H1 (cell line): ENCODE data around the gene WDR59. TPM values are rescaled to one million over a fixed set of nuclear protein-coding genes. Genes with fewer than 3 reads are reported as not detected.
A peak's percentile ranks its signal among the peaks of the same experiment; 100 is the strongest.

ENCODE experiments used
- CTCF ChIA-PET: fragments of 300-600 bp; sonication (Branson Sonifier 250); formaldehyde crosslinking; loops from one replicate; lab custom pipeline; 2021; ENCODE audit not compliant: partially characterized antibody; lab: Charles Lee
- POLR2A ChIA-PET: fragments of 300-600 bp; sonication (Branson Sonifier 250); formaldehyde crosslinking; loops from one replicate; lab custom pipeline; 2021; ENCODE audit warnings: inconsistent platforms; ENCODE audit not compliant: partially characterized antibody; lab: Charles Lee
- DNase-seq, 2 experiments: peaks; one replicate each; pipeline versions ENCODE4 v3.0.0 to v3.0.0-alpha.2; 2010 to 2022; ENCODE audit warnings: low spot score in 2 of 2, low read depth in 1 of 2, mixed read lengths in 1 of 2
- FAIRE-seq: peaks from 2 replicates; lab custom pipeline; 2011; peaks lifted over from hg19 to GRCh38; lab: Jason Lieb, UNC
- H2AFZ ChIP-seq: 2 replicates; pipeline ENCODE4 v1.8.1; 2012; ENCODE audit warnings: low read length, inconsistent platforms
- H2AK5ac ChIP-seq: 2 replicates; pipeline ENCODE4 v1.6.1; 2013; ENCODE audit warnings: low read depth, low read length
- H2BK120ac ChIP-seq: replicated peaks from 2 replicates; pipeline ENCODE3; 2013; ENCODE audit warnings: low read depth, low read length, inconsistent platforms
- H2BK12ac ChIP-seq: 2 replicates; pipeline ENCODE4 v1.6.1; 2013; ENCODE audit warnings: low read depth, low read length
- H2BK15ac ChIP-seq: 2 replicates; pipeline ENCODE4 v1.6.1; 2013; ENCODE audit warnings: low read length
- H2BK20ac ChIP-seq: 2 replicates; pipeline ENCODE4 v1.6.1; 2013; ENCODE audit warnings: low read length
- H2BK5ac ChIP-seq: 2 replicates; pipeline ENCODE4 v1.6.1; 2013; ENCODE audit warnings: low read depth, low read length
- H3K14ac ChIP-seq: 2 replicates; pipeline ENCODE4 v1.6.1; 2013; ENCODE audit warnings: inconsistent platforms; ENCODE audit not compliant: insufficient read length
- H3K18ac ChIP-seq: 2 replicates; pipeline ENCODE4 v1.6.1; 2013; ENCODE audit warnings: low read length; ENCODE audit errors: extremely low read depth
- H3K23ac ChIP-seq: 2 replicates; pipeline ENCODE4 v1.6.1; 2013; ENCODE audit warnings: inconsistent platforms; ENCODE audit not compliant: insufficient read length
- H3K23me2 ChIP-seq: 2 replicates; pipeline ENCODE4 v1.6.1; 2013; ENCODE audit warnings: low read depth, low read length
- H3K27ac ChIP-seq: 2 replicates; pipeline ENCODE4 v1.6.1; 2011; ENCODE audit warnings: low read depth, low read length, inconsistent platforms
- H3K27me3 ChIP-seq, 4 experiments: replicated peaks in 1 of 4; 1 replicate in 1 of 4; 2 replicates in 3 of 4; pipeline versions ENCODE4 v1.6.1 to v1.8.1; 2011 to 2013; ENCODE audit warnings: low read length in 3 of 4, mild to moderate bottlenecking in 3 of 4, inconsistent platforms in 2 of 4, mixed read lengths in 2 of 4, moderate library complexity in 1 of 4; ENCODE audit not compliant: control insufficient read depth in 3 of 4, insufficient read depth in 3 of 4; ENCODE audit errors: extremely low read depth in 1 of 4
- H3K36me3 ChIP-seq, 4 experiments: 2 replicates each; pipeline versions ENCODE4 v1.6.1 to v1.8.1; 2011 to 2013; ENCODE audit warnings: mild to moderate bottlenecking in 4 of 4, low read length in 3 of 4, moderate library complexity in 2 of 4, control low read depth in 1 of 4, inconsistent platforms in 1 of 4; ENCODE audit not compliant: insufficient read depth in 4 of 4, control insufficient read depth in 2 of 4
- H3K4ac ChIP-seq: replicated peaks from 2 replicates; pipeline ENCODE3; 2013; ENCODE audit warnings: low read length, low read depth, mixed read lengths, inconsistent platforms; ENCODE audit not compliant: insufficient read length
- H3K4me1 ChIP-seq, 4 experiments: replicated peaks in 1 of 4; 1 replicate in 1 of 4; 2 replicates in 3 of 4; pipeline versions ENCODE4 v1.6.1 to v1.8.1; 2011 to 2013; ENCODE audit warnings: low read length in 3 of 4, inconsistent platforms in 2 of 4, mixed read lengths in 1 of 4; ENCODE audit not compliant: insufficient read depth in 4 of 4, control insufficient read depth in 3 of 4
- H3K4me2 ChIP-seq, 2 experiments: 2 replicates each; pipeline versions ENCODE4 v1.6.1 to v1.8.1; 2011 to 2013; ENCODE audit warnings: low read depth in 2 of 2, low read length in 2 of 2, control low read depth in 1 of 2, inconsistent platforms in 1 of 2, mild to moderate bottlenecking in 1 of 2; ENCODE audit not compliant: insufficient read depth in 1 of 2
- H3K4me3 ChIP-seq, 4 experiments: fragments of 200-600, 300-600 bp in 1 of 4; sonication (generic), shearing (Covaris generic), sonication (Bioruptor Twin) in 1 of 4; 2 replicates each; pipeline versions ENCODE4 v1.5.1 to v1.8.1; 2011 to 2016; ENCODE audit warnings: low read length in 4 of 4, low read depth in 3 of 4, control low read depth in 2 of 4, inconsistent platforms in 2 of 4, mild to moderate bottlenecking in 2 of 4, mixed read lengths in 1 of 4, moderate library complexity in 1 of 4; ENCODE audit not compliant: insufficient read depth in 2 of 4; ENCODE audit errors: extremely low read depth in 1 of 4
- H3K56ac ChIP-seq: replicated peaks from 2 replicates; pipeline ENCODE3; 2013; ENCODE audit warnings: low read depth, mild to moderate bottlenecking, mixed read lengths, low read length, inconsistent platforms; ENCODE audit not compliant: insufficient read length
- H3K79me1 ChIP-seq: 2 replicates; pipeline ENCODE4 v1.6.1; 2013; ENCODE audit warnings: low read depth, low read length, control low read depth
- H3K79me2 ChIP-seq, 2 experiments: 2 replicates each; pipeline versions ENCODE4 v1.6.1 to v1.8.1; 2012 to 2013; ENCODE audit warnings: low read length in 2 of 2, mild to moderate bottlenecking in 2 of 2, inconsistent platforms in 1 of 2; ENCODE audit not compliant: insufficient read depth in 2 of 2, control insufficient read depth in 1 of 2
- H3K9ac ChIP-seq, 4 experiments: replicated peaks in 1 of 4; 1 replicate in 1 of 4; 2 replicates in 3 of 4; pipeline versions ENCODE4 v1.6.1 to v1.8.1; 2011 to 2013; ENCODE audit warnings: low read depth in 3 of 4, low read length in 3 of 4, control low read depth in 2 of 4, mild to moderate bottlenecking in 2 of 4, moderate library complexity in 2 of 4, inconsistent platforms in 1 of 4; ENCODE audit errors: extremely low read depth in 1 of 4
- H3K9me3 ChIP-seq, 2 experiments: 2 replicates each; pipeline versions ENCODE4 v1.6.1 to v1.8.1; 2012 to 2013; ENCODE audit warnings: mild to moderate bottlenecking in 2 of 2, moderate library complexity in 2 of 2, control low read depth in 1 of 2, inconsistent platforms in 1 of 2, low read depth in 1 of 2, low read length in 1 of 2, mixed read lengths in 1 of 2; ENCODE audit not compliant: insufficient read depth in 2 of 2
- H4K20me1 ChIP-seq, 2 experiments: replicated peaks in 1 of 2; 2 replicates each; pipeline versions ENCODE3 to v1.8.1; 2011 to 2013; ENCODE audit warnings: inconsistent platforms in 2 of 2, low read length in 2 of 2, mild to moderate bottlenecking in 1 of 2; ENCODE audit not compliant: insufficient read depth in 2 of 2, control insufficient read depth in 1 of 2
- H4K5ac ChIP-seq: 2 replicates; pipeline ENCODE4 v1.6.1; 2013; ENCODE audit warnings: low read length, low read depth, mixed read lengths, inconsistent platforms; ENCODE audit not compliant: insufficient read length
- H4K8ac ChIP-seq: 2 replicates; pipeline ENCODE4 v1.8.0; 2013; ENCODE audit warnings: mild to moderate bottlenecking, moderate library complexity, low read length, inconsistent platforms; ENCODE audit not compliant: insufficient read depth; ENCODE audit errors: extremely low read depth
- H4K91ac ChIP-seq: replicated peaks from 2 replicates; pipeline ENCODE3; 2013; ENCODE audit warnings: low read length, mixed read lengths, inconsistent platforms; ENCODE audit not compliant: insufficient read length
- E2F6 ChIP-seq: IDR thresholded peaks from 2 replicates; pipeline ENCODE4 v1.6.1; 2012; ENCODE audit warnings: inconsistent platforms
- KDM5A ChIP-seq: fragments of 200-600 bp; IDR thresholded peaks from 2 replicates; pipeline ENCODE4 v1.7.1; 2012; ENCODE audit warnings: mild to moderate bottlenecking, low read length, inconsistent platforms, mixed read lengths
- SAP30 ChIP-seq: fragments of 300-600 bp; sonication (generic); IDR thresholded peaks from 2 replicates; pipeline ENCODE4 v1.7.1; 2012; ENCODE audit warnings: low read length, moderate library complexity, mild to moderate bottlenecking, inconsistent platforms; ENCODE audit not compliant: insufficient read depth, insufficient replicate concordance
- TAF1 ChIP-seq: IDR thresholded peaks from 2 replicates; pipeline ENCODE4 v1.6.1; 2011; ENCODE audit warnings: mild to moderate bottlenecking, low read depth, low read length
- WGBS, 2 experiments: shearing (Covaris generic) in 1 of 2; methylation state at CpG; one replicate each; pipeline versions ENCODE4 v1.1.6 to v1.1.7; 2013 to 2015; ENCODE audit warnings: low lambda C conversion rate in 2 of 2, mixed read lengths in 2 of 2, inconsistent platforms in 1 of 2, low coverage in 1 of 2, missing lambda C conversion rate in 1 of 2; ENCODE audit not compliant: insufficient replicate concordance in 2 of 2, insufficient coverage in 1 of 2, insufficient read length in 1 of 2; ENCODE audit errors: extremely low coverage in 1 of 2, missing lambda C conversion rate in 1 of 2; 5-methylcytosine and 5-hydroxymethylcytosine counted together
- polyA plus RNA-seq, 7 experiments: library from polyadenylated mRNA; depleted of rRNA in 3 of 7; stranded (reverse) in 5 of 7; unstranded in 2 of 7; fragments of >200 nt in 5 of 7; fragments of 200-250 nt in 2 of 7; gene quantifications; 1 replicate in 5 of 7; 2 replicates in 1 of 7; 4 replicates in 1 of 7; pipeline versions ENCODE4 v1.2.1 to v1.2.3, GENCODE V29; 2011 to 2013; ENCODE audit warnings: missing spikeins in 2 of 7, mixed read lengths in 2 of 7
- total RNA-seq: library from RNA; stranded (reverse); fragmentation: NEBNext Ultra II Directional; extraction: Animal tissue kit (Norgen Biotek cat#: 25700); gene quantifications from 2 replicates; pipeline ENCODE4 v1.2.1, GENCODE V29; 2021

Gene WDR59
- total and polyA plus RNA-seq, 2 of the 8 experiments (the other 6 are each of a cell fraction or from before 2014, with no cell fraction given) = 84.2 to 124 TPM

GRCh38 chr16:74997042-74997491, 12.1 kb upstream of the WDR59 start:
- Histone ChIP-seq H2BK15ac (no peak overlapping the region), H3K4me2 (no peak overlapping the region), H4K8ac (peak overlapping the region; percentile 18; the same call in 1 of the 2 replicates), H3K23ac (no peak overlapping the region), H3K23me2 (peaks cover 9% of the 10 kb centered on the region), H3K9me3 (no peaks in the 10 kb centered on the region), H4K20me1 (peaks cover 15 to 16% of the 10 kb centered on the region in 2 experiments), H3K79me1 (peaks cover 7% of the 10 kb centered on the region), H3K27me3 (no peaks in the 10 kb centered on the region; a peak in 1 of 7 replicates), H2AFZ (peak overlapping the region; percentile 63; the same call in 1 of the 2 replicates), H2BK12ac (no peak overlapping the region), H3K79me2 (peaks cover 14 to 24% of the 10 kb centered on the region in 2 experiments), H2BK20ac (no peak overlapping the region), H2AK5ac (no peak overlapping the region), H3K4me3 (no peak overlapping the region), H3K4me1 (peaks cover 0 to 15% (median 9%) of the 10 kb centered on the region in 4 experiments; a peak in 6 of 7 replicates), H3K36me3 (no peaks in the 10 kb centered on the region), H3K14ac (no peak overlapping the region), H3K27ac (no peak overlapping the region), H4K91ac (no peak overlapping the region), H2BK5ac (no peak overlapping the region), H3K9ac (no peak overlapping the region), H3K4ac (no peak overlapping the region), H4K5ac (peak overlapping the region; percentile 36), H2BK120ac (peak overlapping the region; percentile 13), H3K56ac (no peak overlapping the region), H3K18ac (peak overlapping the region; percentile 60; the same call in 1 of the 2 replicates)
- WGBS, 2 experiments = 91% methylated on average over 8 of the region's 8 CpGs; no CpG with 5 or more reads in 1 of the 2 experiments
- ChIA-PET POLR2A (interaction anchor here (7.8 kb wide), 1 partner anchor 114 kb away, joined by 62 read pairs; no protein-coding TSS in a partner anchor), CTCF (interaction anchor here (0.6 to 9.3 kb wide), 5 partner anchors 10 to 118 kb away, joined by 3 to 171 read pairs (median 20); partner anchors contain the start of genes LDHD and WDR59)
- FAIRE-seq = no peak
- no peak for DNase-seq
- TF ChIP-seq SAP30 (no peak), TAF1 (no peak), E2F6 (no peak), KDM5A (no peak)
